CD4-positive, alpha-beta memory T cell (primary cell): ENCODE data around the gene PCBP3. TPM values are rescaled to one million over a fixed set of nuclear protein-coding genes. Genes with fewer than 3 reads are reported as not detected.

ENCODE experiments used
- CTCF ChIA-PET: fragments of 350-600 bp; sonication (Branson Sonifier 250); formaldehyde crosslinking; loops from one replicate; lab custom pipeline; 2021; ENCODE audit warnings: inconsistent platforms; ENCODE audit not compliant: partially characterized antibody; lab: Charles Lee
- POLR2A ChIA-PET: fragments of 350-600 bp; sonication (Branson Sonifier 250); formaldehyde crosslinking; loops from one replicate; lab custom pipeline; 2021; ENCODE audit not compliant: partially characterized antibody; lab: Charles Lee
- DNase-seq, 5 donors: peaks; one replicate each; pipeline versions ENCODE4 v3.0.0 to v3.0.0-alpha.2; 2020 to 2022; ENCODE audit warnings: mixed read lengths in 1 of 5
- H3K27ac ChIP-seq: one replicate; pipeline ENCODE4 v1.7.0; 2013; ENCODE audit warnings: low read depth, low read length
- H3K27me3 ChIP-seq: 2 replicates; pipeline ENCODE4 v1.7.0; 2013; ENCODE audit warnings: mild to moderate bottlenecking, low read length, moderate library complexity; ENCODE audit not compliant: insufficient read depth
- H3K36me3 ChIP-seq: 2 replicates; pipeline ENCODE4 v1.7.0; 2013; ENCODE audit warnings: mild to moderate bottlenecking, low read length, moderate library complexity; ENCODE audit not compliant: insufficient read depth
- H3K4me1 ChIP-seq: 2 replicates; pipeline ENCODE4 v1.7.0; 2013; ENCODE audit warnings: mild to moderate bottlenecking, low read length, moderate library complexity; ENCODE audit not compliant: insufficient read depth
- H3K4me3 ChIP-seq, 2 donors: one replicate each; pipeline ENCODE4 v1.7.0; 2013; ENCODE audit warnings: low read length in 2 of 2, mild to moderate bottlenecking in 1 of 2
- H3K9me3 ChIP-seq, 2 donors: one replicate each; pipeline ENCODE4 v1.7.0; 2013; ENCODE audit warnings: low read length in 2 of 2, control low read depth in 1 of 2; ENCODE audit not compliant: control insufficient read depth in 1 of 2
- H3K27ac Mint-ChIP-seq, 7 donors: one replicate each; pipeline ENCODE4 v1.8.0; 2020 to 2021; ENCODE audit warnings: mixed read lengths in 7 of 7, mild to moderate bottlenecking in 6 of 7, inconsistent platforms in 3 of 7, moderate library complexity in 3 of 7
- H3K27me3 Mint-ChIP-seq, 2 donors: one replicate each; pipeline ENCODE4 v1.8.0; 2020 to 2021; ENCODE audit warnings: mixed read lengths in 2 of 2
- H3K36me3 Mint-ChIP-seq, 2 donors: one replicate each; pipeline ENCODE4 v1.8.0; 2020 to 2021; ENCODE audit warnings: mixed read lengths in 2 of 2, inconsistent platforms in 1 of 2, mild to moderate bottlenecking in 1 of 2
- H3K4me1 Mint-ChIP-seq, 4 donors: one replicate each; pipeline ENCODE4 v1.8.0; 2020 to 2021; ENCODE audit warnings: mixed read lengths in 4 of 4, mild to moderate bottlenecking in 1 of 4
- H3K4me3 Mint-ChIP-seq, 8 donors: one replicate each; pipeline ENCODE4 v1.8.0; 2020 to 2021; ENCODE audit warnings: mixed read lengths in 8 of 8, mild to moderate bottlenecking in 7 of 8, moderate library complexity in 6 of 8, inconsistent platforms in 3 of 8
- H3K9me3 Mint-ChIP-seq, 8 donors: one replicate each; pipeline ENCODE4 v1.8.0; 2020 to 2021; ENCODE audit warnings: mixed read lengths in 8 of 8, mild to moderate bottlenecking in 5 of 8, inconsistent platforms in 3 of 8, moderate library complexity in 1 of 8
- intact Hi-C: fragments of 100-400 bp; cut with micrococcal nuclease; formaldehyde crosslinking; loops from one replicate; pipeline ENCODE4 v1.15.1; 2023
- polyA plus RNA-seq, 2 donors: library from polyadenylated mRNA; unstranded; fragments of 300-500 nt; fragmentation: Illumina TruSeq; gene quantifications; one replicate each; pipeline ENCODE4 v1.2.3, GENCODE V29; 2021
- total RNA-seq, 2 experiments: library from RNA; stranded (reverse); gene quantifications; one replicate each; pipeline ENCODE4 v1.2.3, GENCODE V29; 2021

Gene PCBP3
- total and polyA plus RNA-seq, 4 experiments from 2014 or later, result 0.36 to 1.6 (median 1.0) TPM

DNA sequence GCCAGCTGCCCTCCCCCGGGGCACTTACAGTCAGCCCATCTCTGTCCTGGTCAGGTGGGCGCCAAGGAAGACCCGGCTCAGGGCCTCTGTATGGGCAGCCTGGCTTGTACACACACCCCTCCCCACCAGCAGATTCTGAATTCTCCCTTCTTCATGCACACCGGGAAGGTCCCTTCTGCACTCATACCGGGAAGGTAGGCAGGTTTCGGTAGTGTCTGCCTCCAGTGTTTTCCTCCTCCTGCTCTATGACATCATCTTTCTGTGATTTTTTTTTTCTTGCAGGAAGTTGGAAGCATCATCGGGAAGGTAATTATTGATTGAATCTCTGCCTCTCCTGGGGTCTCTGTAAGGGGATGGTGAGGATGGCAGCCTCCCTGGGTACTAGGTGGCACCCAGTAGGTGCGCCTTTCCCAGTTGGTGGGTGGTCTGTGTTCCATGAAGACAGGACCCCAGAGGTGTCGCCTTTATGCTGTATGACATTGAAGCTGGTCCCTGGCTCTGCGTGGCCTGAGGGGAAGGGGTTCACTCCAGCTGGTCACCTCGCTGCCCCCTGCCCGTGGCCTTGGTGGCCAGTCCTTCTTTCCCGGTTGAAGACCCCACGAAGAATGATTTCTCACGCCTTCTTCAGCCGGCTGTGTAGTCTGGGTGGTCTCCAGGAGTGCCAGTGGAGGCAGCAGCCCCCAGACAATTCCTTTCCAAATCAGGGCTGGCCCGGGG lies 255.9 kb downstream of the PCBP3 start:
- Mint-ChIP-seq H3K36me3 (no peaks in the 10 kb centered on the region), H3K4me1 (peaks cover 2 to 5% (median 3%) of the 10 kb centered on the region in 4 donors), H3K27me3 (no peaks in the 10 kb centered on the region), H3K4me3 (no peak overlapping the region), H3K27ac (no peak overlapping the region), H3K9me3 (no peaks in the 10 kb centered on the region)
- Histone ChIP-seq H3K4me3 (no peak overlapping the region), H3K27ac (no peak overlapping the region), H3K27me3 (no peaks in the 10 kb centered on the region), H3K4me1 (no peaks in the 10 kb centered on the region), H3K36me3 (no peaks in the 10 kb centered on the region), H3K9me3 (no peaks in the 10 kb centered on the region)
- POLR2A ChIA-PET, result no interaction called here
- CTCF ChIA-PET, result no interaction called here
- intact Hi-C loops, result no loop called here
- no peak for DNase-seq

- no peak overlapping the region for H3K4me3 ChIP-seq
- no peaks in the 10 kb centered on the region for H3K4me1 ChIP-seq
- H3K27ac ChIP-seq, result no peak overlapping the region
- Mint-ChIP-seq H3K27ac (no peak overlapping the region), H3K4me1 (peaks cover 0 to 3% (median 2%) of the 10 kb centered on the region in 4 donors), H3K4me3 (no peak overlapping the region), H3K27me3 (no peaks in the 10 kb centered on the region), H3K36me3 (no peaks in the 10 kb centered on the region), H3K9me3 (no peaks in the 10 kb centered on the region)
- no peaks in the 10 kb centered on the region for H3K9me3 ChIP-seq
- intact Hi-C loops, result no loop called here
- H3K36me3 ChIP-seq, result no peaks in the 10 kb centered on the region
- POLR2A ChIA-PET, result no interaction called here
- no peaks in the 10 kb centered on the region for H3K27me3 ChIP-seq
- CTCF ChIA-PET, result no interaction called here
- DNase-seq, result no peak
These were observed 256.7 kb downstream of the PCBP3 start for GRCh38 chr21:45900034-45900868.

GRCh38 chr21:45901061-45901690 lies 257.7 kb downstream of the PCBP3 start:
- intact Hi-C loops, result no loop called here
- H3K27ac Mint-ChIP-seq, result peak overlapping the region in 1 of 7 donors; percentile 17

GRCh38 chr21:45902292-45902995 lies 258.9 kb downstream of the PCBP3 start:
- Mint-ChIP-seq H3K9me3 (no peaks in the 10 kb centered on the region), H3K4me1 (peaks cover 0 to 4% (median 2%) of the 10 kb centered on the region in 4 donors), H3K27me3 (no peaks in the 10 kb centered on the region), H3K27ac (peak overlapping the region in 2 of 7 donors; percentile 18 to 23), H3K4me3 (no peak overlapping the region), H3K36me3 (no peaks in the 10 kb centered on the region)
- Histone ChIP-seq H3K27ac (no peak overlapping the region), H3K27me3 (no peaks in the 10 kb centered on the region), H3K9me3 (no peaks in the 10 kb centered on the region), H3K4me1 (no peaks in the 10 kb centered on the region), H3K36me3 (no peaks in the 10 kb centered on the region), H3K4me3 (no peak overlapping the region)
- CTCF ChIA-PET, result no interaction called here
- intact Hi-C loops, result no loop called here
- POLR2A ChIA-PET, result no interaction called here
- no peak for DNase-seq

More at GRCh38 chr21:45901061-45901690, 257.7 kb downstream of the PCBP3 start:
- no peaks in the 10 kb centered on the region for H3K9me3 Mint-ChIP-seq
- H3K4me1 ChIP-seq, result no peaks in the 10 kb centered on the region
- no peaks in the 10 kb centered on the region for H3K36me3 ChIP-seq
- no peaks in the 10 kb centered on the region for H3K9me3 ChIP-seq
- H3K27ac ChIP-seq, result no peak overlapping the region
- no peak for DNase-seq
- H3K27me3 ChIP-seq, result no peaks in the 10 kb centered on the region
- H3K4me3 ChIP-seq, result no peak overlapping the region
- CTCF ChIA-PET, result no interaction called here
- no peak overlapping the region for H3K4me3 Mint-ChIP-seq
- peaks cover 0 to 4% (median 3%) of the 10 kb centered on the region in 4 donors for H3K4me1 Mint-ChIP-seq
- POLR2A ChIA-PET, result no interaction called here
- no peaks in the 10 kb centered on the region for H3K36me3 Mint-ChIP-seq
- no peaks in the 10 kb centered on the region for H3K27me3 Mint-ChIP-seq

DNA sequence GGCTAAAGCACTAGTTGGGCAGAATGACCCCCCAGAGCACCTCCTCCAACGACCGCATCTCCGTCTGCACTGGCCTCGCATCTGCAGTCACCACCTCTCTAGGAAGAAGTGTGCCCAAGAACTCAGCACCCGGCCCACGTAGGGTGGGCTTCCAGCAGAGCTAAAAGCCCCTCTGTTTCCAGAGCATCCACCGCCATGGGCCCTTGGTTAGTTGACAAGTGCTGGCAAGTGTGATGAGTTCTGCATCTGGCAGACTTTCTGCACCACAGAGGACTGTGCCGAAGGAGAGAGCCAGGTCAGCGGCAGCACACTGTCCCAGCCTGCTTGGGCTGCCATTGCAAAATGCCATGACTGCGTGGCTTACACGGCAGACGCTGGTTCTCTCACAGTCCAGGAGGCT lies 261.7 kb downstream of the PCBP3 start:
- Histone ChIP-seq H3K4me3 (no peak overlapping the region), H3K36me3 (no peaks in the 10 kb centered on the region), H3K9me3 (no peaks in the 10 kb centered on the region), H3K4me1 (no peaks in the 10 kb centered on the region), H3K27ac (no peak overlapping the region), H3K27me3 (no peaks in the 10 kb centered on the region)
- no peaks in the 10 kb centered on the region for H3K27me3 Mint-ChIP-seq
- H3K36me3 Mint-ChIP-seq, result no peaks in the 10 kb centered on the region
- CTCF ChIA-PET, result interaction anchor here (1.3 kb wide), 1 partner anchor 9 kb away, joined by 3 read pairs; no protein-coding TSS in a partner anchor
- H3K27ac Mint-ChIP-seq, result no peak overlapping the region
- no peaks in the 10 kb centered on the region for H3K9me3 Mint-ChIP-seq
- POLR2A ChIA-PET, result no interaction called here
- intact Hi-C loops, result no loop called here
- H3K4me3 Mint-ChIP-seq, result no peak overlapping the region
- H3K4me1 Mint-ChIP-seq, result peaks cover 0 to 4% (median 2%) of the 10 kb centered on the region in 4 donors
- no peak for DNase-seq

- Mint-ChIP-seq H3K36me3 (no peaks in the 10 kb centered on the region), H3K27me3 (no peaks in the 10 kb centered on the region), H3K4me3 (no peak overlapping the region), H3K9me3 (no peaks in the 10 kb centered on the region), H3K27ac (peak overlapping the region in 1 of 7 donors; percentile 25), H3K4me1 (peaks cover 0 to 4% (median 2%) of the 10 kb centered on the region in 4 donors)
- POLR2A ChIA-PET, result no interaction called here
- Histone ChIP-seq H3K9me3 (no peaks in the 10 kb centered on the region), H3K36me3 (no peaks in the 10 kb centered on the region), H3K27ac (no peak overlapping the region), H3K27me3 (no peaks in the 10 kb centered on the region), H3K4me1 (no peaks in the 10 kb centered on the region), H3K4me3 (no peak overlapping the region)
- CTCF ChIA-PET, result no interaction called here
- intact Hi-C loops, result no loop called here
- no peak for DNase-seq
These were observed 262.8 kb downstream of the PCBP3 start for GRCh38 chr21:45906196-45906805.
